K562 (cell line): Measurements from ENCODE around the gene UBE2L3. TPM values are rescaled to one million over a fixed set of nuclear protein-coding genes. Genes with fewer than 3 reads are reported as not detected.

Source experiments
- ARID3B ChIP-seq: fragments of 250-450 bp; sonication (Bioruptor Pico); IDR thresholded peaks from 2 replicates; pipeline ENCODE4 v1.4.0; 2020; ENCODE audit warnings: borderline replicate concordance
- CHAMP1 ChIP-seq: fragments of 450-650 bp; IDR thresholded peaks from 2 replicates; pipeline ENCODE4 v1.6.1; 2016; ENCODE audit warnings: mild to moderate bottlenecking
- E2F1 ChIP-seq: sonication (generic); formaldehyde crosslinking; IDR thresholded peaks from 2 replicates; pipeline ENCODE4 v1.8.1; 2023; ENCODE audit warnings: mild to moderate bottlenecking, missing genetic modification reagents, moderate library complexity
- HMGXB4 ChIP-seq: sonication (generic); formaldehyde crosslinking; IDR thresholded peaks from 2 replicates; pipeline ENCODE4 v1.8.1; 2023; ENCODE audit warnings: mild to moderate bottlenecking, missing genetic modification reagents
- HOXB6 ChIP-seq: fragments of 250-450 bp; sonication (Bioruptor Pico); IDR thresholded peaks from 2 replicates; pipeline ENCODE4 v1.5.1; 2022; ENCODE audit warnings: mild to moderate bottlenecking, borderline replicate concordance
- NCOA4 ChIP-seq: fragments of 450-650 bp; IDR thresholded peaks from 2 replicates; pipeline ENCODE4 v1.6.1; 2018; ENCODE audit warnings: mild to moderate bottlenecking; ENCODE audit not compliant: partially characterized antibody
- POLR2AphosphoS2 ChIP-seq: IDR thresholded peaks from 2 replicates; pipeline ENCODE4 v1.6.1; 2012; ENCODE audit warnings: low read length, improper control_type of control experiment
- STAT6 ChIP-seq: sonication (generic); formaldehyde crosslinking; IDR thresholded peaks from 2 replicates; pipeline ENCODE4 v1.8.1; 2023; ENCODE audit warnings: mild to moderate bottlenecking, missing genetic modification reagents
- WHSC1 ChIP-seq: IDR thresholded peaks from one replicate; pipeline ENCODE4 v1.6.1; 2012; ENCODE audit warnings: low read length, control low read depth, inconsistent platforms
- ZBTB11 ChIP-seq, 3 experiments: fragments of 200-800 bp in 1 of 3; fragments of 250-450 bp in 1 of 3; fragments of 450-650 bp in 1 of 3; sonication (Bioruptor Pico) in 1 of 3; sonication (Bioruptor generic) in 1 of 3; formaldehyde crosslinking in 1 of 3; IDR thresholded peaks; 2 replicates each; pipeline versions ENCODE4 v1.6.1 to v1.8.0; 2016 to 2022; ENCODE audit warnings: mild to moderate bottlenecking in 2 of 3, missing genetic modification characterization in 2 of 3, missing compliant biosample characterization in 1 of 3, moderate library complexity in 1 of 3
- ZNF785 ChIP-seq: fragments of 250-450 bp; sonication (Bioruptor Pico); IDR thresholded peaks from 2 replicates; pipeline ENCODE4 v1.4.0; 2020; ENCODE audit warnings: mild to moderate bottlenecking
- polyA plus RNA-seq, 8 experiments: library from polyadenylated mRNA; depleted of rRNA in 4 of 8; stranded (reverse) in 5 of 8; unstranded in 3 of 8; fragments of >200 nt; fragmentation: Nextera tagmentation in 2 of 8; fragmentation: Illumina TruSeq in 1 of 8; extraction: Ambion mirVana in 2 of 8; extraction: Trizol in 1 of 8; gene quantifications; 2 replicates each; pipeline versions ENCODE4 v1.2.1 to v1.2.3, GENCODE V29; 2011 to 2014; ENCODE audit warnings: inconsistent platforms in 1 of 8, missing spikeins in 1 of 8
- total RNA-seq, 7 experiments: library from RNA; depleted of rRNA in 6 of 7; stranded (reverse); fragments of >200 nt in 6 of 7; fragmentation: Illumina TruSeq in 2 of 7; extraction: Trizol in 2 of 7; gene quantifications; 2 replicates each; pipeline versions ENCODE4 v1.2.1 to v1.2.3, GENCODE V29; 2011 to 2021; ENCODE audit warnings: low replicate concordance in 1 of 7

Gene UBE2L3
- total and polyA plus RNA-seq, 9 of the 15 experiments (the other 6 are each of a cell fraction or from before 2014, with no cell fraction given), result 215 to 625 (median 285) TPM

- TF ChIP-seq CHAMP1 (no peak), HOXB6 (CRISPR knock-in tag) (no peak), E2F1 (CRISPR knock-in tag) (peak; percentile 60; the same call in 1 of the 2 replicates), HMGXB4 (CRISPR knock-in tag) (peak; percentile 28; the same call in 1 of the 2 replicates), ARID3B (CRISPR knock-in tag) (0 out of 2 replicates have a peak, but pooled peaks have one; percentile 85), STAT6 (peak; percentile 60; the same call in 1 of the 2 replicates), NCOA4 (no peak), ZBTB11 (CRISPR knock-in tag; IDR thresholded peaks at IDR 0.05) (peak in 1 of 3 experiments; percentile 36; a peak in 1 of 6 replicates), WHSC1 (peak; percentile 57), POLR2AphosphoS2 (peak; percentile 74; the same call in 1 of the 2 replicates), ZNF785 (no peak)
- TF ChIP-seq, all 486 proteins: peak for 14
These were observed 48.2 kb downstream of the UBE2L3 start (continued) for GRCh38 chr22:21615731-21616130.
